ENCODE results near the gene DES. TPM values are rescaled to one million over a fixed set of nuclear protein-coding genes. Genes with fewer than 3 reads are reported as not detected.

Gene DES
- total and polyA plus RNA-seq, 2 donors (not counting 3 experiments of a cell fraction or from before 2014, with no cell fraction given), result not detected

DNA sequence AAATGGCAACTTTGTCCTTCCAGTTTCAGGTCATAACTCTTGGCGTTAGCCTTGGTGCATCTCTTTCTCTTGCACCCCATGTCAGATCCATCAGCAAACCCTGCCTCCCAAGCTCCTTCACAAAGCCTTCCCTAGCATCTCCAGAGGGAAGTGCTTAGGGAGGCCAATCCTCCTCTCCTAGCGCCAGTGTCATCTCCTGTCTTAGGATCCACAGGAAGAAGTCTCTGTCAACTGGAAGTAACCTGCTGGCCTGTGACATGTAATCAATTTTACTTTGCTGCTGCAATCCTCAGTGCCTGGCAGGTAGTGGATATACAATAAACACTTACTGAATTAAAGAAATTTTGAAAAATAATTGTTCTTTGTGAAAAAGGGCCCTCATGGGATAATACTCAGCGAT, 22.6 kb upstream of the DES start:
- H3K36me3 ChIP-seq (ENCODE audit: control insufficient read depth in 2 of 2, extremely low read depth in 1 of 2, insufficient read depth in 2 of 2, low read length in 2 of 2), result no peaks in the 10 kb centered on the region
- no peak overlapping the region for H3K4me2 ChIP-seq (ENCODE audit: insufficient read depth, low read length)
- peaks cover 2% of the 10 kb centered on the region in 2 experiments for H3K27me3 ChIP-seq (ENCODE audit: control insufficient read depth in 2 of 2, insufficient read depth in 2 of 2, low read length in 2 of 2)
- intact Hi-C loops (cut with micrococcal nuclease), result no loop called here
- FAIRE-seq, result no peak
- H3K9me3 ChIP-seq (replicated peaks; ENCODE audit: control insufficient read depth, insufficient read depth, low read length), result no peaks in the 10 kb centered on the region
- no peaks in the 10 kb centered on the region for H4K20me1 ChIP-seq (replicated peaks; ENCODE audit: control insufficient read depth, extremely low read depth, insufficient read depth, low read length)
- no peaks in the 10 kb centered on the region for H3K9me1 ChIP-seq (replicated peaks; ENCODE audit: control insufficient read depth, extremely low read depth, insufficient read depth, low read length)
- DNase-seq (ENCODE audit: low read depth, low spot score), result no peak
- TF ChIP-seq JUN (IDR thresholded peaks at IDR 0.05; ENCODE audit: borderline replicate concordance, insufficient read depth, insufficient read length, low read depth) (no peak), GATA2 (IDR thresholded peaks at IDR 0.05; ENCODE audit: insufficient read depth, insufficient read length, low read depth, low read length) (no peak), EZH2 (IDR thresholded peaks at IDR 0.05; ENCODE audit: borderline replicate concordance, low read depth, low read length, severe bottlenecking) (no peak), MYC (IDR thresholded peaks at IDR 0.05; ENCODE audit: low read depth, low read length) (no peak), POLR2AphosphoS5 (IDR thresholded peaks at IDR 0.05; ENCODE audit: insufficient read depth, low read depth, low read length) (no peak), FOS (IDR thresholded peaks at IDR 0.05; ENCODE audit: borderline replicate concordance, insufficient read depth, low read length) (no peak), MAX (IDR thresholded peaks at IDR 0.05; ENCODE audit: insufficient read depth, insufficient read length) (no peak), POLR2A (IDR thresholded peaks at IDR 0.05; ENCODE audit: low read depth, low read length) (no peak)
- TF ChIP-seq, protein P1, sequence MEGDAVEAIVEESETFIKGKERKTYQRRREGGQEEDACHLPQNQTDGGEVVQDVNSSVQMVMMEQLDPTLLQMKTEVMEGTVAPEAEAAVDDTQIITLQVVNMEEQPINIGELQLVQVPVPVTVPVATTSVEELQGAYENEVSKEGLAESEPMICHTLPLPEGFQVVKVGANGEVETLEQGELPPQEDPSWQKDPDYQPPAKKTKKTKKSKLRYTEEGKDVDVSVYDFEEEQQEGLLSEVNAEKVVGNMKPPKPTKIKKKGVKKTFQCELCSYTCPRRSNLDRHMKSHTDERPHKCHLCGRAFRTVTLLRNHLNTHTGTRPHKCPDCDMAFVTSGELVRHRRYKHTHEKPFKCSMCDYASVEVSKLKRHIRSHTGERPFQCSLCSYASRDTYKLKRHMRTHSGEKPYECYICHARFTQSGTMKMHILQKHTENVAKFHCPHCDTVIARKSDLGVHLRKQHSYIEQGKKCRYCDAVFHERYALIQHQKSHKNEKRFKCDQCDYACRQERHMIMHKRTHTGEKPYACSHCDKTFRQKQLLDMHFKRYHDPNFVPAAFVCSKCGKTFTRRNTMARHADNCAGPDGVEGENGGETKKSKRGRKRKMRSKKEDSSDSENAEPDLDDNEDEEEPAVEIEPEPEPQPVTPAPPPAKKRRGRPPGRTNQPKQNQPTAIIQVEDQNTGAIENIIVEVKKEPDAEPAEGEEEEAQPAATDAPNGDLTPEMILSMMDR (IDR thresholded peaks at IDR 0.05; ENCODE audit: extremely low read depth in 1 of 2, insufficient read depth in 1 of 2, low read depth in 1 of 2, low read length in 2 of 2), result no peak
- H3K79me2 ChIP-seq (ENCODE audit: control insufficient read depth, insufficient read depth, low read length), result no peaks in the 10 kb centered on the region
- POLR2A ChIA-PET, result no interaction called here
- no peak overlapping the region for H3K27ac ChIP-seq (ENCODE audit: insufficient read depth, low read depth, low read length)
- dilution Hi-C loops (cut with MboI; ENCODE audit: extremely low pct_ligation_motif_present, low sequenced_read_pairs), result no loop called here
- no peak overlapping the region for H3K9ac ChIP-seq (replicated peaks; ENCODE audit: extremely low read depth, insufficient read depth, low read length)
- CTCF ChIA-PET, result interaction anchor here (1.2 kb wide), 1 partner anchor 134 kb away, joined by 3 read pairs; no protein-coding TSS in a partner anchor
- no peak overlapping the region for H3K4me3 ChIP-seq (replicated peaks in 1 of 3; ENCODE audit: insufficient read depth in 1 of 3, low read depth in 1 of 3, low read length in 3 of 3)
- no peak overlapping the region for H2AFZ ChIP-seq (ENCODE audit: low read depth, low read length)
- BruUV-seq (replicated peaks), result no TSS peak
- H3K4me1 ChIP-seq (ENCODE audit: control insufficient read depth, extremely low read depth, insufficient read depth, low read length), result no peaks in the 10 kb centered on the region
